ENCODE results near the gene PDE9A.
"Not testable (repeated sequence)": the region's sequence is repeated elsewhere in the genome, so short reads cannot be mapped to it uniquely, and the experiment has no call there.

The PDE9A gene

DNA sequence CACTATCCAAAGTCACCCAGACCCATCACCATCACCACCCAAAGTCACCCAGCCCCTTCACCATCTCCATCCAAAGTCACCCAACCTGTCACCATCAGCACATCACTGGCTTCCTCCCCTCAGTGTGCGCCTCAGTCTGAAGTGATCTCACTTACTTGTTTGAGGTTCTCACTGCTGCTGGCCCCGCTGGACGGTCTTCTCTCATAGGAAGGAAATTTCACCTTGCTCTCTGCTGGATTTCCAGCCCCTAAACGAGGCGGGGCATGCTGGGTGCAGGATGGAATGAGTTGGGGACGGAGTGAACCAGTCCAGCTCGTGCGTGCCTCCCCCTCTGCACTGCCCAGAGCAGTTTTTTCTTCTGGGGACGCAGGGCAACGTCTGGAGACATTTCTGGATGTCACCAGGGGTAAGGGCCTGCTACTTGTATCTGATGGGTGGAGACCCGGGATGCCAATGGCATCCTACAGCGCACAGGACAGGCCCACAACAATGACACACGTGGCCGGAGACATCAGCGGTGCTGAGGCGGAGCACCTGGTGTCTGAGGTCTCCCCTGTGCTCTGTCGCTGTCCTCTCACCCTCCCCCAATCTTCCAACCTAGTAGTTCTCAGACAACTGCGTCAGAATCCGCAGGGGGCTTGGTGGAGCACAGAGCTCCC is 38.6 kb downstream of the PDE9A start:
- DNase-seq, result no peak

GRCh38 chr21:42692688-42693087 is 39.3 kb downstream of the PDE9A start:
- DNase-seq, result no peak

GRCh38 chr21:42694751-42695696 is 41.6 kb downstream of the PDE9A start:
- DNase-seq, result no peak

- DNase-seq, result no peak
These were observed 42.4 kb downstream of the PDE9A start for GRCh38 chr21:42695697-42696380.

DNA sequence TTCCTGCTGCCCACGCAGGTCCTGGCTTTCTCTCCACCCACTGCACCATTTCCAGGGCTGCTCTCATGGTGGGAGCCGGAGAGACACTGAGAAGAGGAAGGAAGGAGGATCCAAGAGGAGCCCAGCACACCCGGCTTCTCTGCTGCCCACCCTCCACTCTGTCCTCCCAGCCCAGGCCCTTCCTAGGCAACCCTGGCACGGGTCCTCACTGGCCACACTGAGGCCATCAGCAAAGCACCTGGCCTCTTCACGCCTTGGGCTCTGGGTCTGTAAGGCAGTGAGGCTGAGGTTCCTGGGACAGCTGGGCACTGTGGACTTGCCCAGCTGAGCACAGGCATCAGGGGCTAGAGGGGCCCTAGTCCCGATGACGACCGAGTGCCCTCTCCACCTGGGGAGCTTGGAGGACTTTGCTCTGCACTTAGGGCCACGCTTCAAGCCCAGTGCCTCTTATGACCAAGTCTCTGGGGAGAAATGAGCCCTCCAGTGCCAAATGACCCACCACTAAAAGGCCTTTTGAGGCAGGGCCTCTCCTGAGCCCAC is 43.1 kb downstream of the PDE9A start:
- no peak for DNase-seq

DNA sequence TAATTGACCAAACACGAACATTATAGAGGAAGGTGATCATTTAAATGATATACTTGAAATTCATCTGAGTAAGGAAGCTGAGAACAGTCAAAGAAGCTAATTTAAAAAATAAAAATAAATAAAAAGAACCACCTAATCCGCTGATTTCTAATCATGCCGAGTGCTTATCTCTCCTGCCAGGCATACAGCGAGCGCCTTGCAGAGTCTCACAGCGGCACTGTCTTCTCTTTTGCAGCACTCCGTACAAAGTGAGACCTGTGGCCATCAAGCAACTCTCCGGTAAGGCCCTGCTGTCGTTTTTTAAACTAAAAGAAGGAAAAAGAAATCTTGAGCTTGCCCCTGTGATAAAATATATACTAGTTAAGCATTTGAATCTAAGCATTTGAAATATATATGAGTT is 45.3 kb downstream of the PDE9A start:
- DNase-seq, result no peak

DNA sequence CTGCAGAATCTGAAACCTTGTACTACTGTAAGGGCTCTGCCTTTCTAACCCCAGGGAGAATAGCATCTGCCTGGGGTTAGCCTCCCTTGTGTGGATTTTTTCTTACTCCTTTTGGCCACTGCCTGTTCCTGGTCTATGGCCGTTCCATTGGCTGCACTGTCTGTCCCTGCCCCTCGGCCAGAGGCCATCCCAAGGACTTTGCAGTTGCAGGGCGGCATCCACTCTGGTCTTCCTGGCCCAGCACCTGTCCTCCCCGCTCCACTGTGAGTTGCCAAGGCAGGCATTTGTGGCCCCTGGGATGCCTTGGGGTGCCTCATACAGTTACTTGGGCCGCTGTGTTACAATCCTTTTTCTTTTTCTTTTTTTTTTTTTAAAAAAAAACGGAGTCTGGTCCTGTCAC is 45.8 kb downstream of the PDE9A start:
- DNase-seq, result no peak

DNA sequence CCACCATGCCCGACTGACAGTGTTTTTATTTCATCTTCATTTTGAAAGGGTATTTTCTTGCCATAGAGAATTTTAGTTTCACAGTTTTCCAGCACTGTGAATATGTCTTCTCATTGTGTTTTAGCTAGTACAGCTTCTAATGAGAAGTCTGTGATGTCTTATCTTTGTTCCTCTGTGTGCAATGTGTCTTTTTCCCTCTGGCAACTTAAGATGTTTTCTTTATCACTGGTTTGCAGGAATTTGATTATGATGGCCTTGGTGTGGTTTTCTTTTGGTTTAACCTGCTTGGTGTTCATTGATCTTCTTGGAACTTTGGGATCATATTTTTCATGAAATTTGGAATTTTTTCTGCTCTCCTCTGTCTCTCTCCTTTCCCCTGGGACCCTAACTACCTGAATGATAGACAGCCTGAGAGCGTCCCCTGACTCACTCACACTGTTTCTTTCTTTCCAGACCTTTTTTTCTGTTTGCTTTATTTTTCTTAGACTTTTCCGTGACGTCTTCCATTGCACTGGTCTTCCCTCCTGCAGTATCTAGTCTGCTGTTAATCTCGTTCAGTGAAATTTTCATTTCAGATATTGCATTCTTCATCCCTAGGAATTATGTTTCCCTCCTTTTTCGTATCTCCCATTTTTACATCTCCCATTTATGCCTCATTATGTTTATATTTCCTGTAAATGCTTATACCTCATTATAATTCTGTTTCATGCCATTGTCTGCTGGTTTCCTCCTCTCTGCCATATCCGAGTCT is 48.5 kb downstream of the PDE9A start:
- no peak for DNase-seq

GRCh38 chr21:42702720-42703119 is 49.3 kb downstream of the PDE9A start:
- DNase-seq, result no peak

DNA sequence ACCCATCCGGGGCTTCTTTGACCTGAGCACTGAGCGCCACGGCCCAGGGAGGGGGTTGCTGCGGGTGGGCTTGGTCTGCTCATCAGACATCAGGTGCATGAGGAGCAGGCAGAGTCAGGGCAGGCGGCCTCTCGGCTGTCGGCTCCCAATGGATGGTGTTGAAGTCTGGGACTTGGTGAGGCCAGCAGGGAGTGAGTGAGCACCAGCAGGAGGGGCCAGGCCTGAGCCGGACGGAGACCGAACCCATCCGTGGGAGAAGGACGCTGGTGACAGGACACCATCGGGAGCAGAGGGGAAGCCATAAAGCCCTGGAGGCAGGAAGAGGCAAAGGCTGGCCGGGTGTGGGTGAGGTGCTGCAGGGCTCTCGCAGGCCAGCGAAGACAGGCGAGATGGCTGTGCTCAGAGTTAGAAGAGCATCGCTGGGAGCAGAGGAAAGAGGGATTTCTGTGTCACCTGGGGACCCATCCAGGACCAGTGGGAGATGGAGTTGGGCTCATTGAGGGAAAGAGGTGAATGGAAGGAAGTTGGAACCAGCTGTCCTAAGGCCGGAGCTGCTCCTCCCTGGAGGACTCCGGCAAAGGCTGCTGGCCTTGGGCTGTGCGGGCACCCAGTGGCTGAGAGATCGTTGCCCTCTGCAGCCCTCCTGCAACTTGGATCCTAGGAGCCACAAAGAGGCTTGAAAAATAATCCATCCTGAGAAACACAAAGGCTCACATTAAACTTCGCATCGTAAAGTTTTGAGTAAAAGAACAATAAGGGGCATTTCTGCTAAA is 49.9 kb downstream of the PDE9A start:
- DNase-seq, result no peak

DNA sequence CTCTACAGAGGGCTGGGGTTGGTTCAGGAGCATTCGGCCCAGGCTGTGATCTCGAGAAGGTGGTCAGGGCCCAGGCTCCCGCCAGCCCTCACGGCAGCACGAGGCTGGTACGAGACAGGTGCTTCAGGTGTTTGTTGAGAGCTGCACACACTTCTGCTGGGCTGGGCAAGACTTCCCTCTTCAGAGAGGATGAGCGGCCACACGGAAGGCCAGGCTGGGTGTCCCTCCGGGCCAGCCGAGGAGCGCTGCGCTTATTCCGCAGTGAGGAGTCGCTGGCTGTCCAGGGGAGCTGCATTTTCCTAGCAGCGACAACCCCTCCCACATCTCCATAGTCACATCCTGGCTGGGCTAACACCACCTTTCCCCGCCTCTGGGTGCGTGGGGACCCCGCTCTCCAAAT is 50.5 kb downstream of the PDE9A start:
- DNase-seq, result no peak

- DNase-seq, result no peak
These were observed 51.4 kb downstream of the PDE9A start for GRCh38 chr21:42704861-42705260.

- DNase-seq, result no peak
These were observed 51.9 kb downstream of the PDE9A start for GRCh38 chr21:42705346-42705745.

- DNase-seq, result no peak
These were observed 52.4 kb downstream of the PDE9A start for GRCh38 chr21:42705746-42706374.

- DNase-seq, result no peak
These were observed 53.3 kb downstream of the PDE9A start for GRCh38 chr21:42706765-42707164.

- DNase-seq, result no peak
These were observed 53.9 kb downstream of the PDE9A start for GRCh38 chr21:42707207-42707830.

GRCh38 chr21:42708107-42708506 is 54.7 kb downstream of the PDE9A start:
- DNase-seq, result no peak

- DNase-seq, result not testable (repeated sequence)
These were observed 55.5 kb downstream of the PDE9A start for GRCh38 chr21:42708916-42709315.

GRCh38 chr21:42711667-42712066 is 58.2 kb downstream of the PDE9A start:
- DNase-seq, result no peak

GRCh38 chr21:42715427-42715826 is 62.0 kb downstream of the PDE9A start:
- not testable (repeated sequence) for DNase-seq

GRCh38 chr21:42716074-42716473 is 62.7 kb downstream of the PDE9A start:
- no peak for DNase-seq
